Activated T-cell treated with anti-CD3 and anti-CD28 coated beads, Interleukin-2, amount 50 U/mL, for 24 hours (primary cell): ENCODE results near the gene KLF15.
"Not testable (repeated sequence)": the region's sequence is repeated elsewhere in the genome, so short reads cannot be mapped to it uniquely, and the experiment has no call there.

Experiments used
- DNase-seq: peaks from one replicate; pipeline ENCODE4 v3.0.0-alpha.2; 2020
- H3K27ac Mint-ChIP-seq: 2 replicates; pipeline ENCODE4 v1.8.0; 2020; ENCODE audit warnings: mild to moderate bottlenecking, mixed read lengths
- H3K27me3 Mint-ChIP-seq: 2 replicates; pipeline ENCODE4 v1.8.0; 2020; ENCODE audit warnings: mixed read lengths
- H3K36me3 Mint-ChIP-seq: 2 replicates; pipeline ENCODE4 v1.8.0; 2020; ENCODE audit warnings: low read depth, mixed read lengths
- H3K4me1 Mint-ChIP-seq: 2 replicates; pipeline ENCODE4 v1.8.0; 2020; ENCODE audit warnings: low read depth, mixed read lengths
- H3K4me3 Mint-ChIP-seq: 2 replicates; pipeline ENCODE4 v1.8.0; 2020; ENCODE audit warnings: mild to moderate bottlenecking, moderate library complexity, mixed read lengths
- H3K9me3 Mint-ChIP-seq: 2 replicates; pipeline ENCODE4 v1.8.0; 2020; ENCODE audit warnings: mixed read lengths

KLF15 gene

GRCh38 chr3:126340596-126340942 is 16.6 kb downstream of the KLF15 start:
- Mint-ChIP-seq H3K9me3 (no peaks in the 10 kb centered on the region), H3K27ac (no peak overlapping the region), H3K4me1 (no peaks in the 10 kb centered on the region), H3K36me3 (no peaks in the 10 kb centered on the region), H3K4me3 (no peak overlapping the region), H3K27me3 (peaks cover 11% of the 10 kb centered on the region)
- DNase-seq, result no peak

GRCh38 chr3:126340081-126340511 is 17.1 kb downstream of the KLF15 start:
- Mint-ChIP-seq H3K27ac (no peak overlapping the region), H3K4me3 (no peak overlapping the region), H3K4me1 (no peaks in the 10 kb centered on the region), H3K9me3 (no peaks in the 10 kb centered on the region), H3K36me3 (no peaks in the 10 kb centered on the region), H3K27me3 (peaks cover 11% of the 10 kb centered on the region)
- no peak for DNase-seq

GRCh38 chr3:126339466-126339865 is 17.7 kb downstream of the KLF15 start:
- peaks cover 11% of the 10 kb centered on the region for H3K27me3 Mint-ChIP-seq
- H3K27ac Mint-ChIP-seq, result no peak overlapping the region
- H3K4me1 Mint-ChIP-seq, result no peaks in the 10 kb centered on the region
- H3K9me3 Mint-ChIP-seq, result no peaks in the 10 kb centered on the region
- H3K36me3 Mint-ChIP-seq, result no peaks in the 10 kb centered on the region
- H3K4me3 Mint-ChIP-seq, result no peak overlapping the region
- DNase-seq, result no peak

- DNase-seq, result no peak
- no peaks in the 10 kb centered on the region for H3K4me1 Mint-ChIP-seq
- no peaks in the 10 kb centered on the region for H3K9me3 Mint-ChIP-seq
- H3K27ac Mint-ChIP-seq, result no peak overlapping the region
- peaks cover 11% of the 10 kb centered on the region for H3K27me3 Mint-ChIP-seq
- H3K36me3 Mint-ChIP-seq, result no peaks in the 10 kb centered on the region
- H3K4me3 Mint-ChIP-seq, result no peak overlapping the region
These were observed 18.4 kb downstream of the KLF15 start for GRCh38 chr3:126338790-126339288.

DNA sequence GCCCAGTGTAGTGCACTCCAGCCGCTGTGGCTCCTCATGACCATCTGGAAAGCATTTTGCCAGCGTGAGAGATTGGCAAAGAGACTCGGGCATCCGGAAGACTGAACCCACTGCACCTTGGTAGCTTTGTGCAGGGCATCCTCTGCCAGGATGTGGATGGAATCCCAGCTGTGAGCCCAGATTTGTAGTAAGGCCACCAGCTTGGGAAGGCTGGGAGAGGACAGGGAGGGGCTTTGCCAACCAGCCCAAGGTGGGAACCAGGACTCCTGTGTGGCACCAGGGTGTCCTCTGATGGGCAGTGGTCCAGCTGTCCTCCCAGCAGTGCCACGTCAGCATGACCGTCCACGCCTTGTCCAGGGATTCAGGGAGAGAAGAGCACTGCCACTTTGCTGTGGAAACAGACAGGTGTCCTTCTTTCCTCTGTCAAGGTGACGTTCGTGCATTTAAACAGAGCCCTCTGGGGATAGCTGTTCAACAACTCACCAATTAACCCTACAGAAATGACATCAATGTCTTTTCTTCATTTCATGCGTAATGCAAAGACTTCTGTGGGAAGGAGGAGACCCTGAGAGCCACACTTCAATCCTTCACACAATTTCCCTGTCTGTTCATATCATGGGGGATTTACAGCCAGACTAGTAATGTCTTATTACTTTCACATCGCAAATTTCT is 19.1 kb downstream of the KLF15 start:
- no peak overlapping the region for H3K4me3 Mint-ChIP-seq
- H3K27me3 Mint-ChIP-seq, result peaks cover 11% of the 10 kb centered on the region
- DNase-seq, result no peak
- H3K27ac Mint-ChIP-seq, result no peak overlapping the region
- H3K36me3 Mint-ChIP-seq, result no peaks in the 10 kb centered on the region
- H3K9me3 Mint-ChIP-seq, result no peaks in the 10 kb centered on the region
- no peaks in the 10 kb centered on the region for H3K4me1 Mint-ChIP-seq

DNA sequence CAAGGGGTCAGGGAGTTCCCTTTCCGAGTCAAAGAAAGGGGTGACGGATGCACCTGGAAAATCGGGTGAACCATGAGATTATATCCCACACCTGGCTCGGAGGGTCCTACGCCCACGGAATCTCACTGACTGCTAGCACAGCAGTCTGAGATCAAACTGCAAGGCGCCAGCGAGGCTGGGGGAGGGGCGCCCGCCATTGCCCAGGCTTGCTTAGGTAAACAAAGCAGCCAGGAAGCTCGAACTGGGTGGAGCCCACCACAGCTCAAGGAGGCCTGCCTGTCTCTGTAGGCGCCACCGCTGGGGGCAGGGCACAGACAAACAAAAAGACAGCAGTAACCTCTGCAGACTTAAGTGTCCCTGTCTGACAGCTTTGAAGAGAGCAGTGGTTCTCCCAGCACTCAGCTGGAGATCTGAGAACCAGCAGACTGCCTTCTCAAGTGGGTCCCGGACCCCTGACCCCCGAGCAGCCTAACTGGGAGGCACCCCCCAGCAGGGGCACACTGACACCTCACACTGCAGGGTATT is 25.3 kb downstream of the KLF15 start:
- not testable (repeated sequence) for H3K4me3 Mint-ChIP-seq, H3K36me3 Mint-ChIP-seq, DNase-seq, H3K4me1 Mint-ChIP-seq, H3K27ac Mint-ChIP-seq
- peaks cover 38% of the 10 kb centered on the region for H3K27me3 Mint-ChIP-seq
- peaks cover 16% of the 10 kb centered on the region for H3K9me3 Mint-ChIP-seq

- Mint-ChIP-seq H3K36me3 (no peaks in the 10 kb centered on the region), H3K27me3 (peaks cover 42% of the 10 kb centered on the region), H3K4me3 (no peak overlapping the region), H3K27ac (no peak overlapping the region), H3K9me3 (peaks cover 19% of the 10 kb centered on the region), H3K4me1 (no peaks in the 10 kb centered on the region)
- DNase-seq, result no peak
These were observed 27.1 kb downstream of the KLF15 start for GRCh38 chr3:126329927-126330725.

- Mint-ChIP-seq H3K27ac (no peak overlapping the region), H3K36me3 (no peaks in the 10 kb centered on the region), H3K27me3 (peaks cover 42% of the 10 kb centered on the region), H3K4me1 (no peaks in the 10 kb centered on the region), H3K4me3 (no peak overlapping the region), H3K9me3 (peaks cover 19% of the 10 kb centered on the region)
- DNase-seq, result no peak
These were observed 30.6 kb downstream of the KLF15 start for GRCh38 chr3:126326629-126327028.

GRCh38 chr3:126322181-126322967 is 34.8 kb downstream of the KLF15 start:
- Mint-ChIP-seq H3K36me3 (no peaks in the 10 kb centered on the region), H3K4me3 (no peak overlapping the region), H3K27ac (no peak overlapping the region), H3K4me1 (no peaks in the 10 kb centered on the region), H3K27me3 (peaks cover 9% of the 10 kb centered on the region), H3K9me3 (peaks cover 3% of the 10 kb centered on the region)
- no peak for DNase-seq

DNA sequence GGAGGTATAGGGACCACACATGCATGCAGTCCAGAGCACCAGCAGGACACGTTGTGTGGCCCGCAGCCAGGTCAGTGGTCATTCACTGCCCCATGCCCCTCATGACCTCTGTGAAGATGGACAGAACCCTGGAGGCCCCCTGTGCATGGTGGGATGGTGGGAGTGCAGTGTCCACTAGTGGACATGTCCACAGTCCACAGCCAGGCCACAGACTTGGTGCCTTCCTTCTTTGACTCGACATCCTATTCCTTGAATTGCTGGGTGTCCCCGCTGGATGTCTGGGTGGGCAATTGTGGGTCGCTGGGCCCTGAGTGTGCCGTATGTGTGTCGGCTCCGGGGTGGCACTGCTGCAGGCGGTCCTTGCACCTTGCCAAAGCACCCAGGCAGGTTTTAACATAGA is 35.7 kb downstream of the KLF15 start:
- DNase-seq, result no peak
- H3K4me1 Mint-ChIP-seq, result no peaks in the 10 kb centered on the region
- peaks cover 3% of the 10 kb centered on the region for H3K27me3 Mint-ChIP-seq
- H3K9me3 Mint-ChIP-seq, result peaks cover 3% of the 10 kb centered on the region
- H3K4me3 Mint-ChIP-seq, result no peak overlapping the region
- no peak overlapping the region for H3K27ac Mint-ChIP-seq
- H3K36me3 Mint-ChIP-seq, result no peaks in the 10 kb centered on the region

GRCh38 chr3:126320517-126321293 is 36.5 kb downstream of the KLF15 start:
- Mint-ChIP-seq H3K4me3 (no peak overlapping the region), H3K36me3 (no peaks in the 10 kb centered on the region), H3K27me3 (no peaks in the 10 kb centered on the region), H3K9me3 (no peaks in the 10 kb centered on the region), H3K4me1 (no peaks in the 10 kb centered on the region), H3K27ac (no peak overlapping the region)
- DNase-seq, result no peak

DNA sequence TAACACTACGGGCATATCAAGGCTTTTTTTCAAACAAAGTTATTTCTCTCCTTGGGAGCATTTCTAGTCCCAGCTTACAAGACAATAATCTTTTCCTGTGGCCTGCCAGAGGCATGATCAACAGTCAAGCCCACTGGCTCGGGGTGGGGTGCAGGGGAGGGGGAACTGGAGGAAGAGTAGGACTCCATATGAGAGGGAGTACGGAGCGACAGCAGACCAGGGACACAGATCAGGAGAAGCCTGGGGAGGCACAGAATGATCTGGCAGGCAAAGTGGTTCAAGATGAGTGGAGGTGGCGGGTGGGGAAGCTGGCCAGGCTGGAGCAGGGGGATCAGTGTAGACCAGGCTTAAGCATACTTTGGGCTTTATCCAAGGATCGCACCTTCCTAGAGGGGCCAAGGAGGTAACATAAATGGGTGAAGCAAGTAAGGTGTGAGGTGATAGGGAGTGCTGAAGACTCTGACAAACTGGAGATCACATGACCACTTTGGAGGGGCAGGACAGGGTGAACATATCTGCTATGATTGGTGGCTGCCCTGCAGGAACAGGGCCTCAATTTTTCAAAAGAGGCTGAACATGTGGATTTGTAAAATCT is 37.4 kb downstream of the KLF15 start:
- Mint-ChIP-seq H3K36me3 (no peaks in the 10 kb centered on the region), H3K9me3 (no peaks in the 10 kb centered on the region), H3K4me1 (no peaks in the 10 kb centered on the region), H3K27me3 (no peaks in the 10 kb centered on the region), H3K27ac (no peak overlapping the region), H3K4me3 (no peak overlapping the region)
- DNase-seq, result peak; percentile 18

- H3K27ac Mint-ChIP-seq, result no peak overlapping the region
- no peaks in the 10 kb centered on the region for H3K36me3 Mint-ChIP-seq
- DNase-seq, result peak; percentile 14
- H3K9me3 Mint-ChIP-seq, result no peaks in the 10 kb centered on the region
- no peaks in the 10 kb centered on the region for H3K4me1 Mint-ChIP-seq
- no peaks in the 10 kb centered on the region for H3K27me3 Mint-ChIP-seq
- no peak overlapping the region for H3K4me3 Mint-ChIP-seq
These were observed 39.9 kb downstream of the KLF15 start for GRCh38 chr3:126317029-126317996.
